HG03571 (cell line): ENCODE measurements around the gene TMEM134.
"Not testable (repeated sequence)": the region's sequence is repeated elsewhere in the genome, so short reads cannot be mapped to it uniquely, and the experiment has no call there.

Experiments
- ATAC-seq: cut with Tn5 transposase; IDR thresholded peaks from one replicate; pipeline ENCODE4 v1.9.1; 2021; ENCODE audit not compliant: unreplicated experiment

The TMEM134 gene, protein sequence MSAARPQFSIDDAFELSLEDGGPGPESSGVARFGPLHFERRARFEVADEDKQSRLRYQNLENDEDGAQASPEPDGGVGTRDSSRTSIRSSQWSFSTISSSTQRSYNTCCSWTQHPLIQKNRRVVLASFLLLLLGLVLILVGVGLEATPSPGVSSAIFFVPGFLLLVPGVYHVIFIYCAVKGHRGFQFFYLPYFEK

DNA sequence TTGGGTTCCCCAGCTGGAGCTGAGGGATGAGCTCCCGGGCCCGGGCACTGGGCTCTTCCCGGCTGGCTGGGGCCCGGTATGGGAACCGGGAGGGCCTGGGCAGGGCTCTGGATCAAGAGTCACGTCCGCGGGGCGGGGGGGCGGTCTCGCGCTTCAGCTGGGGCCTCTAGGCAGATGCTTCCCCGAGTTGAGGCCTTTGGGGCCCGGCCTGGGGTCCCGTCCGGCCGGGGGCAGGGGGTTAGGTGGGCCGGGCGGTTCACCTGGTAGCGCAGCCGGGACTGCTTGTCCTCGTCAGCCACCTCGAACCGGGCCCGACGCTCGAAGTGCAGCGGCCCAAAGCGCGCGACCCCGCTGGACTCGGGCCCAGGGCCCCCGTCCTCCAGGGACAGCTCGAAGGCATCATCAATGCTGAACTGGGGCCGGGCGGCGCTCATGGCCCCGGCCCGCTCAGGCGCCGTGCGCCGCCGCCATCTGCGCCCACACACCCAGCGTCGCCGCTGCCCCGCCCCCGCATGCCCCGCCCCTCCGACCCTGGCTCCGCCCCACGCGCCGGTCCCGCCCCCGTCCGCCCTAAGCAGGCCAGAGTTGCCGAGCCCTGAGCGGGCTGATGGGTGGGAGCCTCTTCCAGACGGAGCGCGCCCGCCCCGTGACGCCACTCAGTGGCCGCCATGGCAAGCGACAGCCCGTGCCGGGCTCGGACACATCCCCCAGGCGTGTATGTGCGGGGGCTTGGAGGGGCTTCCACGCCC lies at the start of gene TMEM134:
Gene TMEM134, minus strand, starts transcription at position 493 of the 749 bp plus-strand sequence. Its CDS starts 59 bp downstream, at position 434.
- peak; percentile 60 for ATAC-seq

DNA sequence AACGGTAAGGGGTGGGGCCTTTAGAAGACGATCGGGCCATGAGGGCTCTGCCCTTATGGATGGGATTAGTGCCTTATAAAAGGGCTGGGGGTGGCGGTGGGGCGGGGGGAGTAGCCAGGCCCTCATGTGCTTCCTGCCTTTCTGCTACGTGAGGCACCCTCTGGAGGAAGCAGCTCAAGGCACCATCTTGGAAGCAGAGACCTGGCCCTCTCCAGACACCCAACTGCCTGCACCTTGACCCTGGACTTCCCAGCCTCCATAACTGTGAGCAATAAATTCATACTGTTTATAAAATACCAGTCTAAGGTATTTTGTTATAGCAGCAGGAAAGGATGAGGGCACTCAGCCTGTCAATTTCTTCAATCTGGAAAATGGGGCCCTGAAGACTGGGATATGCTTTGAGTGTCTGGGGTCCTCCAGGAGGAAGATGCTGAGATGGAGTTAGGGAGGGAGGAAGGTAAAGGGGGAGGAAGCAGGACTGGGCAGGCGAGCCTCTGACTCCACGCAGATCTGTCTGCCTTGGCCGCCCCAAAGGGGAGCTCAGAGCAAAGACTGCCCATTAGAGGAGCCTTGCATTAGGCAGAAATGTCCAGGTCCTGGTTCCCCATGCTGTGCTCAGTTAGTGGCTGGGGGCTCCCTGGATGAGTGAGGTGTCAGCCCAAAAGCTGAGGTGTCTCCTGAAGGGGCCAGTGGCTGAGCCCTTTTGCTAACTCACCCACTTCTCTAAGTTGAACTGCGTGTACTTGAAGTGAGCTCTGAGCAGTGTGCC lies 48.9 kb upstream of the TMEM134 start:
- no peak for ATAC-seq

DNA sequence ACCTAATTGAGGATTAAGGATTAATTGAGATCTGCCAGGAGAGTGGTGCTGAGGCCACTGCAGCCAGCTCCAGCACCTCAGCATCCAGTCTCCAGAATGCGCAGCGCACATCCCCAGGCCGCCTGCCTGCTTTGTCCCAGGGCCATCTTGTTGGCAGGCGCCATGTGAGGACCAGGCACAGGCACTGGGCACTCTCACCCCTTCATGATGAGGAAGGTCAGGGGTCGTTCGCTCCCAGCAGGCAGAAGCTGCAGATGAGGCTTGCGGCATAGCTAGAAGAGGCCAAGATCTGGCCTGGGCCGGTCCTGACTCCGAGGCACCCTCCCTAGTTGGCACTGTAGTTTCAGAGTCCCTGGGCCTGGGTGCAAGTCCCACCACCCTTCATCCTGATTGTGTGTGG lies 47.8 kb upstream of the TMEM134 start:
- no peak for ATAC-seq

DNA sequence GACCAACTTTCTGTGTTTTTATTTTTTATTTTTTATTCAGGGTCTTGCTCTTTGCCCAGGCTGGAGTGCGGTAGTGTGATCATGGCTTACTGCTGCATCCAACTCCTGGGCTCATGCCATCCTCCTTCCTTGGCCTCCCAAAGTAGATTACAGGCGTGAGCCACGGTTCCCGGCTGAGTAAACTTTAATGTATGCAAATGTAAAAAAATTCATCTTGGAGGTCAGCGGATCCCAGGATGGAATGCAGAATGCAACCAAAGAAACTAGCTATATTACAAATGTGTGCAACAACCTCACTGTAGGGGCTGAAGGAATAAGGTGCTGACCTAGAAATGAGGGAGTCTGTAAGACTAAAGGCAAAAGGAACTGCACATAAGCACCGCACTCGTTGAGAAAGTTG lies 45.1 kb upstream of the TMEM134 start:
- no peak for ATAC-seq

DNA sequence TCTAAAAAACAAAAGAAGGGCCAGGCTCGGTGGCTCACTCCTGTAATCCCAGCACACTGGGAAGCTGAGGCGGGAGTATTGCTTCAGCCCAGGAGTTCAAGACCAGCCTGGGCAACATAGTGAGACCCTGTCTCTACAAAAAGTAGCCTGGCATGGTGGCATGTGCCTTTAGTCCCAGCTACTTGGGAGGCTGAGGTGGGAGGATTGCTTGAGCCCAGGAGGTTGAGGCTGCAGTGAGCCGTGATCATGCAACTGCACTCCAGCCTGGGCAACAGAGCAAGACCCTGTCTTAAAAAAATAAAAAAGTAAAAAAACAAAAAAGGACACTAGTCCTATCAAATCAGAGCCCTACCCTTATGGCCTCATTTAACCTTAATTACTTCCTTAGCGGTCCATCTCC lies 42.5 kb upstream of the TMEM134 start:
- not testable (repeated sequence) for ATAC-seq

DNA sequence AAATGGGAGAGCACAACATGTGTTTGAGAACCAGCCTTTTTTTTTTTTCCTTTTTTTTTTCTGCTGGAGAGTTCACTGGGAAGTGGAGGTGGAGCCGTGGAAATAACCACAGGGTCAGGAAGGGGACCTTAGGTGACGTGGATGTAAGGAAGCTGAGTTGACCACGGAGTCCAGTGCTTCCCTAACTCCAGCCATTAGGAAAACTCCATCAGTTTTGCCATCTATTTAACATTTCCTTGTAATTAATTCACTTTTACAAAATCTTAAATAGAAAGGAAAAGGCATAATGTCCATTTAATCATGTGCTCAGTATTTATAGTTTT lies 40.9 kb upstream of the TMEM134 start:
- ATAC-seq, result no peak

DNA sequence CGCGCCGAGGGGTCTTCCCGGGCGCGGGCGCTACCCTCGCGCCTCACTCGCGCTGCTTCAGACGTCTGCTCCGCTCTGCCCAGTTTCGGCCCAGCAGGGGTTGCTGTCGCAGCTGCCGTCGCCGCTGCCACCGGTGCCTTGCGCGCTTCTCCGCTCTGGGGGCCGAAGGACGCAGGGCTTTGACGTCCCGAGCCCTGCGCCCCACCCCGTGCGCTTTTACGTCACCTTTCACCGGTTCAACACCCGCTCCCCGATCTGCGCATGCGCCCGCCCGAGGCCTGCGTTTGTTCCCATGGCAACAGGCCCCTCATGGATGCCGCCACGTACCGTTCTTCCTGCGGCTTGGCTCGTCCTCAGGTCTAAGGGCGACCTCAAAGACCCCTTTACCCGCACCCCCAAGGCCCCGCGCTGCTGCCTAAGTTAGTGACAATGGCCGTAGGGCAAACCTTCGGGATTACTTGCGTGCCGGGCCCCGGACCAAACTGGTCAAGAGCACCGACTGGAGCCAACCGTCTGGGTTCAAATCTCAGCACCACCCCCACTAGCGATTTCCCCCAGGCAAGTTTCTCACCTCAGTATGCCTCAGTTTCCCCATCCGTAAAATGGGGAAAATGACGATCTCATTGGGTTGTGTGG lies 39.6 kb upstream of the TMEM134 start:
- ATAC-seq, result peak; percentile 32

DNA sequence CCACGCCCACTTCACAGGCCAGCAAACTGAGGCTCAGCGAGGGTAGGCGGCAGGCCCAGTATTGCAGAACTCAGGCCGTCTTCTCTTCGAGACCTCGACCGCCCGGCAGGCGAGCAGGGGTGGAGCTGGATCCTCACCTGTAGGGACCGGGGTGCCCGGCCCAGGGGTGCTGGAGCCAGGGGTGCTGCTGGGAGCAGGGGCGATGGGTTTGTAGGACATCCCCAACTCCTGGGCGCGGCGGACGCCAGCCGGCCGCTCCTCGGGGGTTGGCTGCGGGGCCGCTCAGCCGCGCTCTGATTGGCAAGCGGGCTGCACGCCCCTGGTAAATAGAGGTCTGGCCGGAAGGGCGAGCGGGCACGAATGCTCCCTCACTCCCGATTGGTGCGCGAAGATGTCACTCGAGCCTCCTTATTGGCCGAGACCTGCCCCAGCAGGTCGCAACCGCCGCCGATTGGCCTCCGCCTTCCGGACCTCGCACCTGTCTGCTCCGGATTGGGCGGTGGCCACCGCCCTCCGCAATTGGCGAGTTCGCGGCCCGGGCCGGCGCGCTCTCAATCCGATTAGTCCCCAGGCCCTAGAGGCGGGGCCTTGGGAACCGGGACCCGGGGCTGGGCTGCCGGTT lies 38.9 kb upstream of the TMEM134 start, which contains the start of gene CDK2AP2:
Gene CDK2AP2, minus strand, starts transcription at position 299 of the 622 bp plus-strand sequence. Its CDS starts 80 bp downstream, at position 219.
- peak; percentile 63 for ATAC-seq

DNA sequence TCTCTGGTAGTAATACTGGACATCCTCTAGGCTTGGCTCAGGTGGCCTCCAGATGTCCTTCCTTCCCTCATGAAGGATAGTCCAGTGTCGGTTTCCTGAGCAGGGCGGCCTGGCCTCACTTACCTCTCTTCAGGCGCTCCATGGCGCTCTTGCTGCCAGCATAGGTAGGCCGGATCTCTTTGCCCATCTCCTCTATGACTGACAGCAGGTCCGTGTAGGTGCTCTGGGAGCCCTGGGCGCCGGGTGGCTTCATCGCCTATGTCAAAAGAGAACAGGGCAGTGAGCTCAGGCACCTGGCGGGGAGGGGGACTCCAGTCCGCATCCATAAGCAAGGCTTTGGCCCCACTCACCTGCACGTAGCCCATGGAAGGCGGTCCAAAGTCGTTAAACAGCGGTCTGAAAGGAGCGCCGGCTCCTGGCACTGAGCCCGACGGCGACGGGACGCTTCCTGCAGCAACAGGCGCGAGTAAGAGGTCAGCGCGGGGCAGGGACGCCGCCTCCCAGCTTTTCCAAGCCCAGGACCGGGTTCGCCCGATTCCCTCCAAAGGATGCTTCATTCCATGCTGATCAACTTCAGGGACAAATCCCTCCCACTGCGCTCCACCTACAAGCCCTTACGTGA lies 38.3 kb upstream of the TMEM134 start:
- ATAC-seq, result no peak

DNA sequence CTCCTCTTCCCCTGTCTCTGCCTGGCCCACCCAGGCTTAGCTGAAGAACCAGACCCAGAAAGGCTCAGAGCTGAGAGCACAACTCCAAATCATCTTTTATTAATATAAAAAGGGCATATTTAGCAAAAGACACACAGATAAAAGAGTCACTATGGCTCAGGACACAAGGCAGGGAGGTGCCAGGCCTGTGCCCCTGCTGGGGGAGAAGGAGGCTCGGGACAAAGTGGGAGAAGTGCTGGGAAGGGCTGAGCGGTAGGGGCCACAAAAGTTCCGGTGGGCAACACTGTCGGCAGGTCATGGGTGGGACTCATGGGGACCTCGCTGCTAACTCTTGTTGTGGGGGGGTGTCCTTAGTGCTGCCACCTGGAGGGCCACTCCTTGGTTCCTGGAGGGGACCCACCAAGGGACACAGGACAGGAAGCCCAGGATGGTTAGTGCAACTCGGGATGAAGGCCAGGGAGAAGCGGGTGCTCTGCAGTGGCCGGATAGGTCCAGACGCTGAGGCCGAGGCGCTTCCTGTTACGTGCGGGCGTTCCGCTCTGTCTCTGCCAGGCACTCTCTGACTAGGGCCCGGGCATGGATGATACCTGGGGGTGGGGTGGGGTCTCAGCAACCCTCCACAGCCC lies 37.5 kb upstream of the TMEM134 start:
- no peak for ATAC-seq

DNA sequence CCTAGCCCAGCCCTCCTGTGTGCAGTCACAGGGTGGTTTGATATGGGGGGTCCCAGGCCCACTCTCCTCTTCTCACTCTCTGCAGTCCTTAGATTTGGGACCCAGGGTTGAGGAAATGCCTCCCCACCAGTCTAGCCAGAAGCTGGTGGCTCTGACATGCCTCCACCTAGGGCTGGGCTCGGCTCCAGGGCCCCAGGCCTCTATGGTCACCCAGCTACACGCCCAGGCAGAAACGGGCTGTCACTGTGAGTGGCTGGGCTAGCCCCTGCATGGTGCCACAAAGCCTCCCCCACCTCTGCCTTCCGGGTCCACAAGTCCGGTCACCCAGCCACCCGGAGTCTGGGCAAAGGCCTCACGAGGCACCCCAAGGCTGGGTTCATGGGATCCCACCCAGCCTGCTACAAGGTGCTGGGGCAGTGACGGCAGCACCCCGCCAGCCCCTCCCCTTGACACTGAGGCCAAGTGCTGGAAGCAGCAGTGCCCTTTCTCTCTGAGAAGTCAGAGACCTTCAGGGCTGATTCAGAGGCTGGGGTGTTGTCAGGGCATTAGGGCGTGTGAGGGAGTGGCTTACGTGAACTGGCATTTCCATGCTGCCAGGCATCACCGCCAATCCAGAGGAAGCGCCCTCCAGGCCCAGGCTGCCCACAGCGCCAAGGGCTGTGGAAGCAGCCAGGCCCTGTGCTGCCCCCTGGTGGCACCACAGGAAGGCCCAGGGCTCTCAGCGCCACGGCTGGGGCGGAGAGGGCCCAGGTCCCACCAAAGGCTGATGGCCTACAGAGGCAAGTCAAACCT lies 36.8 kb upstream of the TMEM134 start:
- ATAC-seq, result peak; percentile 28

DNA sequence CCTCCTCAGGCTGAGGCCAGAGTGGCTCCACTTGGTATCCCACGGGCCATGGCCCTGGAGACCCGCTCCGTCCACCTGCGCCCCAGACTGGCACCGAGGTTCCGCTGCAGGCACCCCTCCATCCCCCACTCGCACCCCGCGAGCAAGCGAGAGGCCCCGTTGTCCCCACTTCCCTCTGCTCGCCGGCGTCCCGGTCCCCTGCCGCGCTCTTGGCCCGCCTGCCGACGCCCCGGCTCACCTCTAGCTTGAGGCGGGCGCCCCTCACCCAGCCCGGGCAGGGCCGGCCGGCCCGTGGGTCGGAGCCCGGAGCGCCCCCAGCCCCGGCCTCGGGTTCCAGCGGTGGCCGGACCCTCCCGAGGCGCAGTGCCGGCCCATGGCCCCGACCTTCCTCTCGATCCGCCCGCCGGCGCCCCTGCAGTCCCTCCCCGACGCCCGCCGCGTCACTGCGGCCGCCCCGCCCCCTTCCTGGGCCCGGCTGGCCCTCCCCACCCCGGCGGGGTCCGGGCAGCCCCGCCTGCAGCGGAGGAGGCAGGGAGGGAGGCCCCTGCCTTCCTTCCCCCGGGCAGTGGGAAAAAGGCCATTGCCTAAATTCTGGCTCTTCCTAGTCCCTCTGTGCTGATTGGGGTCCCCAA lies 36.0 kb upstream of the TMEM134 start, which contains the start of gene PITPNM1:
Gene PITPNM1, minus strand, starts transcription at position 414 of the 632 bp plus-strand sequence. CDS start 1,183 bp downstream, outside the sequence.
- ATAC-seq, result no peak

DNA sequence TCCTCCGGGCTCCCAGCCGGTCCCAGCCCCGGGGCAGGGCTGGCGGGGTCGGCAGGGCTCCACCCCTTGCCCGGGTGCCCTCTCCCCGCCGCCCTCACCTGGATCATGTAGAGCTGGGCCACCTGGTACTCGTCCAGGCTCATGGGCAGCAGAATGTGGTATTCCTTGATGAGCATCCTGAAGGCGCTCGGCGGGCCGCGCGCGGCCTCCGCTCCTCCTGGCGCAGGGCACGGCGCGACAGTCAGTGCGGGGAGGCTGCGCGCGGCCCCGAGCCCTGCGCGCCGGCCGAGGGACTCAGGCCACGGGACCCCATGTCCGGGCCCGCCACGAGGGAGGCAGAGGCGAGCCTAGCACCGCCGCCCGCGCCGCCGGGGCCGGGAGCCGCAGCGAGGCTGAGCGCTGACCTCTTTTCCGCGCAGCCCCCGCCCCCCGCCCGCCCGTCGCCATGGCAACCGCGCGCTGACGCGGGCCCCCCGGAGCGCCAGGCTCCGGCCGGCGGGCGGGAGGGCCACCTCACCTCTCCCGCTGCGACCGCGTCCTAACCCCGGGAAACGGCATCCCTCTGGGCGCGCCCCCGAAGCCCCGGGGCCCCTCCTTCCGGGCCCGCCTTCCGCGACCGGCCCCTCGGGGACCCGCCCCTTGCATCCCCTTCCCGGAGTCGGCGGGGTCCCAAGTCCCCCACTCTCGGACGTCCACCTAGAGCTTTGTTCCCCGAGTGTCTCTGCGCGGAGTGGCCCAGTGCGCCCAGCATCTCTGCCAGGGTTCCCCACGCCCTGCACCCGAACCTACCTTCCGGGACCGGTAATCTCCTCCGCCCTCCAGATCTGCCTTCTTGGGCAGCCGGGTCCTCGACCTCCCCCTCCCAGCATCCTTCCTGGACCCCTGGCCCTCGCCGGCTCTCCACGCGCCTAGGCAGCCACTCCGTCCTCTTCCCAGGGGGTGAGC lies 35.2 kb upstream of the TMEM134 start:
- ATAC-seq, result no peak

DNA sequence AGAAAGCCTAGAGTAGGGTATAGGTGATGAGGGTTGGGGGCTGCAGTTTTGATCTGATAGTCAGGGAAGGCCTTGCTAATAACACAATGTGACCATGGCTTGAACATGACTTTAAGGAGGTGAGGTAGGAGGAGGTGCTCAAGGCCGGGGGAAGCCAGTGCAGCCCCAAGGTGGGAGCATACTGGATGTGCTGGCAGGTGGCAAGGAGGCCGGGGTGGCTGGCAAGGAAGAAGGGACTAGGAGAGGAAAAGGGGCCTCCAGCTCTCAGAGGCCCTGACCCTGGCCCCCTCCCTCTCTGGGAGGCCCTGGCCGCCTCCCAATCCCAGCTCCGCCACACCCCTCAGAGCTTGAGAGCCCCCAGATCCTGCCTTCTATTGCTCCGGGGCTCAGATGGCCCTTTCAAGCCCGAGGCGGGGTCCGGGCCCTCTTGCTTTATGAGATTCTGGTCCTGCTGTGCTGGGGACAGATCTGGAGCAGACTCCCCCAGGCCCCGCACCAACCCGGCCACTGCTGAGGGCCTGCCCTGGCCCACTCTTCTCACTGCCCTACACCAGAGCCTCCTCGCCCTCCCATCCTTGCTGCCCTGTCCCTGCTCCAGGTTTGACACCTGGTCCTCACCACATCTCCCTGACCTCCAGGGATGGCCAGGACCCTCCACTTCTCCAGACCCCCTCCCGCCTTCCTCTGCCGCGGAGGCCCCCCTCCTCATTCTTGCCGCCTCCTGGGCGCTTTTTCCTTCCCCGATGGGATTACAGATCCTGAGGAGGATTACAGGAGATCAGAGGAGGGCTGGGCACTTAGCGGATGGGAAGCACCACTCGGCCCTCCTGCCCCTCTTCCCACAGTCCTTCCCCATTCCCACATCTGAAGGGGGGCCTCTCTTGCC lies 34.3 kb upstream of the TMEM134 start:
- no peak for ATAC-seq

DNA sequence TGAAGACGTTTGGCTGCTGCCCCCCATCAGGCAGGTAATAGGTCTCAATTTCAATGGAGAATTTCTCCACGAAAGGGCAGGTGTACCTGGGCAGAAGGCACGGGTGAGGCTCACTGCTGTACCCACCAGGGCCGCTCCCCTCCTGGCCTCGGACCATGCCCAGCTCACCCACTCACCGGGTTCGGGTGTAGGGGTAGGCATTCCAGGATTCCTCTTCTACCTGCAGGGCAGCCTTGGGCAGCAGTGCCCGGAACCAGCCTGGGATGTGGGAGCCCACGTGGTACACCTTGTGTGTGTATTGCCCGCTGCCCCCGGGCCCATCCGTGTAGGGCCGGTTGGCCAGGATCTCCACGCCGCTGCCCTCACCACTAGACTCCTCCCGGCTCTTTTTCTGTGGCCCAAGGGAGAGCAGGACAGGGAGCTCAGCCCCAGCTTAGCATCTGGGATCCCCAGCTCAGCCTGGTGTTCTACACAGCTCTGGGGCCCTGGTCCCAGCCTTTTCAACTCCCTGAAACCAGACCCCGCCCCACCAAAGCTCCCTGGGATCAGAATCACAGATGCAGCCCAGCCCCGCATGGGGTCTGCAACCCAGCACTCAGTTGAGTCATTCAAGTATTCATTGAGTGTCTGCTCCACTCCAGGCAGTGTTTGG lies 33.4 kb upstream of the TMEM134 start:
- no peak for ATAC-seq

DNA sequence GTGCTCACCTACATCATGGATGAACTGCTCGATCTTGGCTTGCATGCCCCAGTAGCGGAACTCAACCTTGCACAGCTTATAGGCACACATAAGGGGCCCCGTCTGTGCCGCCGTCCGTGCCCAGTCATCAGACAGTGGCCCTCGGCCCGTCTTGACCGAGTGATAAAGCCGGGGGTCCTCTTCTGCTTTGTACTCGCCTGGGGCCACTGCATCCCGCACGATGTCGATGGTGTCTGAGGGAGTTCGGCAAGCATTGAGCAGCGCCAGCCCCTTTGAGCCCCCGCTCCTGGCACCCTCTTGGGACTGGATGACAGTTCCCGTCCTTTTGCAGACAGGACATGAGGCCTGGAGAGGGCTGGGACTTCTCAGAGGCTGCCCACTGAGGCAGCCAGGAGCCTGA lies 32.8 kb upstream of the TMEM134 start:
- ATAC-seq, result no peak
